HL-60 (cell line): ENCODE results near the gene BTBD9.

Experiments used
- DNase-seq, 2 experiments: peaks; one replicate each; pipeline ENCODE4 v3.0.0-alpha.2; 2010 to 2020; ENCODE audit warnings: low read depth in 1 of 2, low spot score in 1 of 2
- H3K27ac ChIP-seq: fragments of 250-450 bp; sonication (Bioruptor Pico); replicated peaks from 2 replicates; pipeline ENCODE4 v1.5.1; 2020; ENCODE audit warnings: mild to moderate bottlenecking, moderate library complexity
- H3K27me3 ChIP-seq: fragments of 250-450 bp; sonication (Bioruptor Pico); 2 replicates; pipeline ENCODE4 v1.5.1; 2021; ENCODE audit warnings: mild to moderate bottlenecking, moderate library complexity; ENCODE audit not compliant: insufficient read depth, poor library complexity, severe bottlenecking
- H3K4me3 ChIP-seq: replicated peaks from 2 replicates; pipeline ENCODE4 v1.5.1; 2011; ENCODE audit warnings: mild to moderate bottlenecking, control low read depth, low read length; ENCODE audit not compliant: insufficient read depth
- GABPA ChIP-seq: IDR thresholded peaks from 2 replicates; pipeline ENCODE4 v1.6.1; 2012; ENCODE audit warnings: low read depth
- POLR2AphosphoS5 ChIP-seq: IDR thresholded peaks from 2 replicates; pipeline ENCODE4 v1.6.1; 2012; ENCODE audit warnings: low read depth
- SPI1 ChIP-seq: IDR thresholded peaks from 2 replicates; pipeline ENCODE4 v1.6.1; 2012; ENCODE audit warnings: low read depth, mild to moderate bottlenecking, borderline replicate concordance
- TF ChIP-seq, protein P1 (sequence below): IDR thresholded peaks from 2 replicates; pipeline ENCODE4 v1.6.1; 2012; ENCODE audit warnings: low read depth; ENCODE audit not compliant: insufficient replicate concordance
- TF ChIP-seq, protein P2 (sequence below): IDR thresholded peaks from one replicate; pipeline ENCODE4 v1.5.1; 2011; ENCODE audit warnings: low read length, control low read depth, inconsistent platforms; ENCODE audit not compliant: insufficient read depth

Gene BTBD9

DNA sequence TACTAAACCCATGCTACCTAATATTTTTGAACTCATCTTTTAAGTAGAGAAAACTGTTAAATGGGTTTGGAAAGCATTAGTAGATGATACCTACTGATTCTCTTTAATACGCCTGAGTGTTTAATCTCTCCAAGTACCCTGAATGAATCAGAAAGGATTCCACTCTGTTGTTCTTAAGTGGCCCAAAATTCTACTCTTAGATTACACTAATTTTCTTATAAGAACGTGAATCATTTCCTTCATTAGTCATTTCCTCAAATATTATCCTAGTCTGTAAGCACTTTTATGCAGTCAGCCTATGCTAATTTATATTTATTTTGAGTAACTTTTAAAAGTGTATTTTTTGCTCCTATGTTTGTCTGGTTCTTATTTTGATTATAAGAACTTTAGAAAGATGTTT, 380.0 kb downstream of the BTBD9 start:
- H3K27me3 ChIP-seq = no peaks in the 10 kb centered on the region
- DNase-seq = no peak
- no peak overlapping the region for H3K27ac ChIP-seq
- H3K4me3 ChIP-seq = no peak overlapping the region
- TF ChIP-seq SPI1 (no peak), GABPA (no peak), POLR2AphosphoS5 (no peak)
- TF ChIP-seq, protein P1, sequence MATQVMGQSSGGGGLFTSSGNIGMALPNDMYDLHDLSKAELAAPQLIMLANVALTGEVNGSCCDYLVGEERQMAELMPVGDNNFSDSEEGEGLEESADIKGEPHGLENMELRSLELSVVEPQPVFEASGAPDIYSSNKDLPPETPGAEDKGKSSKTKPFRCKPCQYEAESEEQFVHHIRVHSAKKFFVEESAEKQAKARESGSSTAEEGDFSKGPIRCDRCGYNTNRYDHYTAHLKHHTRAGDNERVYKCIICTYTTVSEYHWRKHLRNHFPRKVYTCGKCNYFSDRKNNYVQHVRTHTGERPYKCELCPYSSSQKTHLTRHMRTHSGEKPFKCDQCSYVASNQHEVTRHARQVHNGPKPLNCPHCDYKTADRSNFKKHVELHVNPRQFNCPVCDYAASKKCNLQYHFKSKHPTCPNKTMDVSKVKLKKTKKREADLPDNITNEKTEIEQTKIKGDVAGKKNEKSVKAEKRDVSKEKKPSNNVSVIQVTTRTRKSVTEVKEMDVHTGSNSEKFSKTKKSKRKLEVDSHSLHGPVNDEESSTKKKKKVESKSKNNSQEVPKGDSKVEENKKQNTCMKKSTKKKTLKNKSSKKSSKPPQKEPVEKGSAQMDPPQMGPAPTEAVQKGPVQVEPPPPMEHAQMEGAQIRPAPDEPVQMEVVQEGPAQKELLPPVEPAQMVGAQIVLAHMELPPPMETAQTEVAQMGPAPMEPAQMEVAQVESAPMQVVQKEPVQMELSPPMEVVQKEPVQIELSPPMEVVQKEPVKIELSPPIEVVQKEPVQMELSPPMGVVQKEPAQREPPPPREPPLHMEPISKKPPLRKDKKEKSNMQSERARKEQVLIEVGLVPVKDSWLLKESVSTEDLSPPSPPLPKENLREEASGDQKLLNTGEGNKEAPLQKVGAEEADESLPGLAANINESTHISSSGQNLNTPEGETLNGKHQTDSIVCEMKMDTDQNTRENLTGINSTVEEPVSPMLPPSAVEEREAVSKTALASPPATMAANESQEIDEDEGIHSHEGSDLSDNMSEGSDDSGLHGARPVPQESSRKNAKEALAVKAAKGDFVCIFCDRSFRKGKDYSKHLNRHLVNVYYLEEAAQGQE = no peak
- TF ChIP-seq, protein P2, sequence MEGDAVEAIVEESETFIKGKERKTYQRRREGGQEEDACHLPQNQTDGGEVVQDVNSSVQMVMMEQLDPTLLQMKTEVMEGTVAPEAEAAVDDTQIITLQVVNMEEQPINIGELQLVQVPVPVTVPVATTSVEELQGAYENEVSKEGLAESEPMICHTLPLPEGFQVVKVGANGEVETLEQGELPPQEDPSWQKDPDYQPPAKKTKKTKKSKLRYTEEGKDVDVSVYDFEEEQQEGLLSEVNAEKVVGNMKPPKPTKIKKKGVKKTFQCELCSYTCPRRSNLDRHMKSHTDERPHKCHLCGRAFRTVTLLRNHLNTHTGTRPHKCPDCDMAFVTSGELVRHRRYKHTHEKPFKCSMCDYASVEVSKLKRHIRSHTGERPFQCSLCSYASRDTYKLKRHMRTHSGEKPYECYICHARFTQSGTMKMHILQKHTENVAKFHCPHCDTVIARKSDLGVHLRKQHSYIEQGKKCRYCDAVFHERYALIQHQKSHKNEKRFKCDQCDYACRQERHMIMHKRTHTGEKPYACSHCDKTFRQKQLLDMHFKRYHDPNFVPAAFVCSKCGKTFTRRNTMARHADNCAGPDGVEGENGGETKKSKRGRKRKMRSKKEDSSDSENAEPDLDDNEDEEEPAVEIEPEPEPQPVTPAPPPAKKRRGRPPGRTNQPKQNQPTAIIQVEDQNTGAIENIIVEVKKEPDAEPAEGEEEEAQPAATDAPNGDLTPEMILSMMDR = no peak

DNA sequence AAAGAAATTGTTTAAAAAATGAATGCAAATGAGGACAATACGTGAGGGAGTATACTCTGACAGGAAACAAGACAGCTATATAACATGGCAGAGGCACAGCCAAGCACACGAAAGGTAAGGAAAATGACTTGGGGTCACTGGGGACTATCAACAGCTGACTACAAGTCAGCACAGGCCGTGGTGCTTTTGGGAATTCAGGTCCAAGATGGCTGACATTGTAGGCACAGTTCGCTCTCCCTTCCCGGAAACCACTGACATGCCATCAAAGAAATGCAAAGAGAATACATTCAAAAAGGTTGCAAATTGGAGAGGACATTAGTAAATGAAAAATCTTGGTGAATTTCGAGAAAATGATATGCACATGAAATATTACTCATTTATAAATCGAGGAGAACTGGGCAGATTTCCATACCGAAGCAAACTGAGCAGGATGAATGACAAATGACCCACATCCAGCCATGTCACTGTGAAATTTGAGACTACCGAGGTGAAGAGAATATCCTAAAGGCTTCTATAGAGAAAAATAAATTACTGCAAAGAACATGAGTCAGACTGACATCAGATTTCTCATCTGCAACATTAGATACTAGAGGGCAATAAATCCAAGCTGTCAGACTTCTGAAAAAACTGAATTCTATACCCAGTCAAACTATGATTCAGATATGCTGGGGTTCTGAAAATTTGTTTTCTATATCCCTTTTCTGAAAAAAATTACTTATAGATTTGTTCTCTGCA, 391.1 kb downstream of the BTBD9 start:
- Histone ChIP-seq H3K4me3 (no peak overlapping the region), H3K27me3 (no peaks in the 10 kb centered on the region), H3K27ac (no peak overlapping the region)
- TF ChIP-seq POLR2AphosphoS5 = no peak
- TF ChIP-seq SPI1 = no peak
- TF ChIP-seq, protein P1 = no peak
- TF ChIP-seq, protein P2 = no peak
- TF ChIP-seq GABPA = no peak
- DNase-seq = no peak

DNA sequence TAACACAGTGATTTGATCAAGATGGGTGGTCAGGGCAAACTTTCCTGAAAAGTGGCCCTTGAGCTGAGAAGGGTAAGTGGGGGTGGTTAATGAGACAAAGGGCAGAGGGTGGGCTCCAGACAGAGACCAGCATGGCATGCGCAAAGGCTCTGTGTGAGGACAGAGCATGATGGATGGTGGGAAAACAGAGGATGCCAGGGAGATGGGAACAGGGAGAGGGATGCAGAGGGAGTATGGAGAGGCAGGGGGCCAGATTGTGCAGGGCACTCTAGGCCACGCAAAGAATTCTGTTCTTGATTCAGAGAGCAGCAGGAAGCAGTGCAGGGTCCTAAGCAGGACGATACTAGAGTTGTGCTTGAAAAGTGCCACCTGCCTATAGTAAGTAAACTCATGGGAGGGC, 394.4 kb downstream of the BTBD9 start:
- Histone ChIP-seq H3K27ac (no peak overlapping the region), H3K27me3 (no peaks in the 10 kb centered on the region), H3K4me3 (no peak overlapping the region)
- TF ChIP-seq, protein P1 = no peak
- TF ChIP-seq, protein P2 = no peak
- no peak for TF ChIP-seq GABPA
- DNase-seq = no peak
